Measurements from ENCODE around the gene GRID1.

GRID1 gene

DNA sequence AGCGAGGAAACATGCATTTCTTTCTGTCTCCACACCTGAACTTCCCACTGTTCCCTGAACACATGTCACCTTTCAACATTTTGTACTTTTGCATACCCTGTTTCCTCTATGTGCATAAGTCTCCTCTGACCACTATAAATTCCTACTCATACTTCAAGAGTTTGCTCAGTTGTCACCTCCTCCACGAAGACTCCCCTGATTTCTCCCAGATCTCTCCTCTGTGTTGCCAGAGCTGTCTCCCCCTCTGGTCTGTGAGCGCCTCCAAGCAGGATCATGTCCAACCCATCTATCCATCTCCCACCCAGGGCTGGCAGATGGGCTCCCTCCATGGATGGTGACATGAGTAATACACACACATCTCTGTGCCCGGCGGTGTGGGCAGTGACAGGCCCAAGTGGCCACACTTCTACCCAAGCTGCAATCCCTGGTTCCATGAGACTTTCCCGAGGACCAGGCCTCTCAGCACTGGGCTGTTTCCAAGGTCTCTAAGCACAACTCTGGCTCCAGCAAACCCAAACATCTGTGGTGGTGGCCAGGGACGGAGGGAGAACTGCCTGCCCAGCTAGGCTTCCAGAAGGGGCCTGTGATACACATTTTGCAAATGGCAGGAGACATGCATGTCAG, 135.9 kb downstream of the GRID1 start:
- no peak for DNase-seq (ENCODE audit: low spot score)

DNA sequence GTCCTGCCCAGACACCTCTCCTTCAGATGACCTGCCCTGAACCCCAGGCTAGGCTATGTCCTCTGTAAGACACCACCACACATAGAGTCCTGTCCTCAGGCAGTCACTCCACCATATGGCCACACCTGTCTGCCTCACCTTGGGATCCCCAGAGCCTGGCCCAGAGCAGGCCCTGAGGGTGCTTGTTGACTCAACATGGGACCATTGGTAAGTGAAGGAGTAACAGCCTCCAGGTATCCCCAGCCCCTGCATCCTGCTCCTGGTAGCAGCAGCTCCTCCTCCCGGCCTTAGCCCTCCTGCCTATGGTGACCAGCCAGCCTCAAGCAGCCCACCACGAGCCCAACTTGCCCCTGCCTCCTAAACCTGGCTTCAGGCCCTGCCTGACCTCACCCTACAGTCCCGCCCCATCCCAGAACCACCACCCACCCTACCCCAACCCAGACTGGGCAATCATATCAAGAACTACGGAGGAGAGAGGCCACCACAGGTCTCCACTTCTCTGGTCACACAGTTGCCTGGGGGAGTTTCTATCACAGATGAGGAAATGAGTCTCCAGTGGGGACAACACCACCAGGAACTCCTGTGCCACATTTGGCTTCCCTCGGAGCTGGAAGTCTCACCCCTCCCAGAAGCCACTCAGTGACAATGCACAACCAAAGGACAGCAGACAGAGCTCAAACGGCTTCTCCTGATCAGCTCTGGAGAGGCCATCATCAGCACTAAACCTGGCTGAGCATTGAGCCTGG, 136.6 kb downstream of the GRID1 start:
- no peak for DNase-seq (ENCODE audit: low spot score)

DNA sequence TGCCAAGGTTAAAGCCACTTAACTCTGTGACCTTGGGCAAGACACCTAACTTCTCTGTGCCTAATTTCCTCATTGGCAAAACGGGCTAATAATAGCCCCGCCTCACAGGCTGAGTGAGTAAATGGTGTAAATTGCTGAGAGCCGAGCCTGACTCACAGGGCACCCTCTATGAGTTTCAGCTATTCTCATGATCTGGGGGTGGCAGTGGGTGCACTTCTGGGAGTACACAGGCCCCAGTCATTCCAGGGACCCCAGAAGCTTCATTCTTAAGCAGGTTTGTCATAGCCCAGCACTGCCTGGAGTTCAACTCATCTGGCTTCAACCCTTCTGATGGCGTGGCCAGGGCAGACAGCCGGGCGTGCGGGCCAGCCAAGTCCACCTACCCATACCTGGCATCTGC, 137.2 kb downstream of the GRID1 start:
- no peak for DNase-seq (ENCODE audit: low spot score)

DNA sequence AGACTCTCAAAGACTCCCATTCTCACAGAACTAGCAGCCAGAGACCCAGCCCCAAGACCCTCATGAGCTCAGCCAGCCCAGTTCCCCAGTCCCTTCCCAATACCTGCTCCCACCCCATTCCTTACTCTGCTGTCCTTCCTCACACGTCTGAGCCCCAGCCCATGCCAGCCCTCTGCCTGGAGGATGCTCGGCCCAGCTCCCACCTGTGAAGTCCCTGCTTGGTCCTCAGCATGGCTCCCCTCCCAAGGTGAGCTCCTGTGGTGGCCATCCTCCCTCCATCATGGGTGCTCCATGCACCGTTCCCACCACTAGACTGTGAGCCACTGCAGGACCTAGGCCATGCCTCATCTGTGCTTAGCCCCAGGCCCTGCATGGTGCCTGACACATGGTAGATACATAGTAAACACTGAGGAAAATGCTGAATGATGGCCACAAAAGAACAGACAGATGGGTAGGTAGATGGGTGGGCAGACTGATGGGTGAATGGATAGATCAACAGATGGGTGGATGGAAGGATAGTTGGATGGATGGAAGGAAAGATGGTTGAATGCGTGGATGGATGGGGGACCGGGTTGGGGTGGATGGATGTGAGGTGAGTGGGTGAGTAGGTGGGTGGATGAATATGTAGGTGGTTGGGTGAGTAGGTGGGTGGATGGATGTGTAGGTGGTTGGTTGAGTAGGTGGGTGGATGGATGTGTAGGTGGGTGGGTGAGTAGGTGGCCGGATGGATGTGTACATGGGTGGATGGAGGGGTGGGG, 138.9 kb downstream of the GRID1 start:
- DNase-seq (ENCODE audit: low spot score), result no peak

DNA sequence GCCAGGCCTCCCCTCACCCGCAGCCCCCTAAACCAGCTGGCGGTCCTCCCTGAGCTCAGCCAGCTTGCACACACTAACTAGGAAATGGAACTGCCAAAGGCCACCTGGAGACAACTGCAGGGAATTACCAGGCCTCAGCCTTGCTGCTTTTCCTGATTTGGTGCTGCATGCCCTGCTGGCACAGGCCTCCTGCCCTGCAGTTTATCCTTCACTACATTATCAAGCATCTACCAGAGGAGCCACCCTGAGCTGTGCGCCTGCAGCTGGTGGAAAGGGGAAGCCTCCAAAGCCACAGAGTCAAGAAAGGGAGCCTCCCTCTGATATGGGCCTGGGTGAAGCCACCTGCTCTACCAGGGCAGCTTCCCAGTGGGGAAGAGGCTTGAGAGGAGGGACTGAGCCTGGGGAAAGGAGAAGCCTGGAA, 139.8 kb downstream of the GRID1 start:
- DNase-seq (ENCODE audit: low spot score), result no peak

DNA sequence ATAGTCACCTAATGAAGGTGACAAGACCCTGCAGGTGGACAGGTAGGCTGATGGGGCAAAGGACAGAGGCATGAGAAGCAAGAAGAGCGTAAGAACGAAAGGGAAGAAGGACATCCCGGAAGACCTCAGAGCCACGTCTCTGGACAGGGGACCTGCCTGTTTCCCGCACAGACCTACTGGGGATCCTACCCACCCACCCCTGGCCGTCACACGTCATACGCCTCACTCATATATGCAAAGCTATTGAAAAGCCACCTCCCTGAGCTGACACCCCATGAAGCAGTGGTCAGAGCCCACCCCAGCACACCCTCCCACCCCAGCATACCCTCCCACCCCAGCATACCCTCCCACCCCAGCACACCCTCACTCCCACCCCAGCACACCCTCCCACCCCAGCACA, 140.6 kb downstream of the GRID1 start:
- no peak for DNase-seq (ENCODE audit: low spot score)

DNA sequence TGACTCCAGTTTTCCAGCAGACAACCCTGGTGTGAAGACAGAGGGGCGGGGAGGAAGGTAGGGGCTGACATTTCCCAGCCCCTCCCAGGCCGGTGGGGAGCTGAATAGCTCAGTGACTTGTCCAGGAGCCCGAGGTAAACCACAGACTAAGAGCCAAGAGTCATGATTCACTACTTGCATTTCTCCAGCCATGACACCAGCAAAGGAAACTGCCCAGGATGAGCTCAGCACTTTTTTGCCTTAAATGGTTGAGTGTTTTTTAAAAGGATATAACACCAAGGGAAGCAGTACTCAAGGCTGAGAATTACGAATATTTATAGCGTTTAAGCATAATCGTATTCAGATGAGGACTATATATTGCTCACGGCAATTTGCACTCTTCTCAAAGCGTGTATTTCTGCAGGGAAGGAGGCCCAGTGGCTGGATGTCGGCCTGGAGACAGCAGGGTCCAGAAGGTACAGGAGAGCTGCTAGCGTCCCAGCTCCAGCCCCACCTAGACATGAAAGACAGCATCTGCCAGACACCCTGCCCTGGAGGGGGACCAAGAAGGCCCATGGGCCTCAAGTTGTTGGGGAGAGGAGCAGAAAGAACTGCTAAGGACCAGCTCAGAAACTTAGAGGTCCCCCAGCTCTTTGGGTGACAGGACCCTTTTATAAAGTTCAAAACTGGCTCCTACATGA, 141.4 kb downstream of the GRID1 start:
- peak; percentile 90 for DNase-seq (ENCODE audit: low spot score)

DNA sequence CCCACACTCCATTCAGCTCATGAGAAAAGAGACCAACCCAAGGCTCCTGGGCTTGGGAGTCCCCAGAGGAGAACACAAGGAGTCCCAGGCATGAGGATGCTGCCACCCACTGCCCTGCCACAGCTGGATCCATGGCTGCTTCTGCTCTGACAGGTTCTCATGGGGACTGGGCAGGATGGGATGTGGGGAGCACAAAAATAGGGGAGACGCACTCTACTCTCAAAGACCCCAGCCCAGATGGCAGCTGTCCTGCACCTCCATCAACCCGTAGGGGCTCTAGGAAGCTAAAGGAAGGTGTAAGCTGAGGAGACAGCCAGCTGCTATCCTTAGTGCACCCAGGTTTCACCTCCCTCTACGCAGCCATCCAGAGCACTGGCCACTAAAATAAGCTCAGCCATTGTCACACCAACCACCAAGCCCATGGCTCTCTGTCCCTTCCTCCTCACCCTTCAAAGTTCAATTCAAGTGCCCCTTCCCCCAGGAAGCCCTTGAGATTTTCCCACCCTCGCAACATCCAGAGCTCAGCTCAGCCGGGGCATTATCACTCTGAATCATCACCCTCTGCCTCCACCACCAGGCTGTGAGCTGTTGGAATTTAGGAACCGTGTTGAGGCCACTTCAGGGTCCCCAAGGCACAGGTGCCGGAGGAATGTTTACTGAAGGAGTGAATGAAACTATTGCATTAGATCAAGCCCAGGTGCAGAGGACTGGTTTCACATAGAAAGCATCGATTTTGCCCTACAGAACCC, 142.1 kb downstream of the GRID1 start:
- no peak for DNase-seq (ENCODE audit: low spot score)

DNA sequence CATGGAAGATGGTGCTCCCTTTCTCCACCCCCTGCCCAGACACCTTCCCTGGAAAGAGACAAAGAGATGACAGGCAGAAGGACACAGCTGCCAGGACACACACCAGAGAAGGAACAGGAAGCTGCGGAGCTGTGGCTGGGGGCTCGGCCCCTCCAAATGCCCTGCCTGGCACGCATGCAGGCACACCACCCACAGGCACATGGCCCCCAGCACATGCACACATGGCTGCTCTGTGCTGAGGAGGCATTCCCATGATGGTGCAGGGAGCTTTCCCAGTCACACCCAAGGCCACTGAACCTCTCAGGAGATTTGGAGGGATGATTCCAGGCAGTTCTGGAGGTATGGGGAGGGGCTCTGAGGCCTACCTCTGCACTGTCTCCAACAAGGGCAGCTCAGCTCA, 143.3 kb downstream of the GRID1 start:
- no peak for DNase-seq (ENCODE audit: low spot score)

DNA sequence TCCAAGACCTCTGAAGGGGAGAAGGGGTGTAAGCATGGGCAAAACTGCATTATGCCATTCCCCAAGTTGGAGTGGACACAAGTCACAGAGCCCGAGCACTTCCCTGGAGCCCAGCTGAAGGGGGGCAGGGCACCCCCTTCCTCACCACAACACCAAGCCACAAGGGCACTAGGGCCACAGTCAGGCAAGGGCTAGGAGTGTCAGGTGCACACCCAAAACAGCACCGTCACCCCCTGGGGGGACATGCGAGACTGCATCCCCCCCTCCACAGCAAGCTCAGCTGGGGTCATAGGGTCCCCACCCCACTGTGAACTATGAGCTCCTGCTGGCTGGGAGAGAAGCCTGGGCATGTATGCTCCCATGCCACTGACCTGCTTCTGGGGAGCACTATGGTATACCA, 143.9 kb downstream of the GRID1 start:
- DNase-seq (ENCODE audit: low spot score), result no peak

DNA sequence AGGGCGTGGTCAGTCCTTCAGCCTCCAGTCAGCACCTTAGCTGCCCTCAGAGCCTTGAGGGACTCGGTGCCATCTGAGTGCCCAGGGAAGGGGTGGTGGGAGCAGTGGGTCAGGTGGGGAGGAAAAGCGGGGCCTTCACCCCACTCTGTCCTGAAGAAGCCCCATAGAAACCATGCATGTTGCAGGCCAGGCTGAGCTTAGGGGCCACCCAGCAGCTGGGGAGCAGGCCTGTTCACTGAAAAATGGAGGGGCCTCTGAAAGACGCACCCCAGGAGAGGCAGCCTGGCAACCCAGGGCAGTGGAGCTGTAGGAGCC, 144.3 kb downstream of the GRID1 start:
- DNase-seq (ENCODE audit: low spot score), result no peak

DNA sequence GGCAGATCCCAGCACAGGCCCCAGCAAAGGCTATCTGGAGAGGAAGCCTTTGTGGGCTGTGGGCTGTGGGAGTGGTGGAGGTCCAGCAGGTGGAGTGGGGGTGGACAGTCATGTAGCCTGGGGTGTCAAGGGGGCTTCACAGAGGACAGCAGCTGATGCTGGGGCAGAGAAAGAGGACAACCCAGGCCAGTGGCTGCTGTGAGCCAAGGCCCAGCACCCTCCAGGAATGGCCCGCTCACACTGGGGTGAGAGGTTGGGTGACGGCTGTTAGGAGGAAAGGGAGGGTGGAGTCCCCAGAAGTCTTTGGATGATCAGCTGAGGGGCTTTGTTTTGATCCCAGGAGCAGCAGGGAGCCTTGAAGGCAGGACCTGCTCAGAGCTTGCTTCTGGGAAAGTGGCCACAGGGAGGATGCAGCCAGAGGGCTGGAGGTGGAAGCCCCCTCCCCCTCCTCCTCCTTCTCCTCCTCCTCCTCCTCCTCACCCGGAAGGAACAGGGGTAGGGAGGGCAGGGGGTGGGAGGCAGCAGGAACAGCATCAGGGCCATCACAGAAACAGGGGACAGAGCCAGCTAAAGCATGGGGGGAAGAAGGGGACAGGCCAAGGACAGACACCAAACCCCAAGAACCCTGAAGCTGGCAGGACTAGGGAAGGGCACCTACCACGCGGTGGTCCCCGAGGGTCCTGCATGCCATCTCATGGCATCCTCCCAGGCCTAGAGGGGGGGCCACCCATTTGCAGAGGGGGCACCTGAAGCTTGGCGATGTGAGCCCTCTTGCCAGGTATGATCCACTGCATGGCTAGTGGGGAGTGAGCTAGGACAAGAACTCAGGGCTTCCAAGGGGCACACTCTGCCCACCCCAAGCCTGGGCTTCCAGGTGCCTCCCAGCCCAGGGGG, 144.9 kb downstream of the GRID1 start:
- no peak for DNase-seq (ENCODE audit: low spot score)

DNA sequence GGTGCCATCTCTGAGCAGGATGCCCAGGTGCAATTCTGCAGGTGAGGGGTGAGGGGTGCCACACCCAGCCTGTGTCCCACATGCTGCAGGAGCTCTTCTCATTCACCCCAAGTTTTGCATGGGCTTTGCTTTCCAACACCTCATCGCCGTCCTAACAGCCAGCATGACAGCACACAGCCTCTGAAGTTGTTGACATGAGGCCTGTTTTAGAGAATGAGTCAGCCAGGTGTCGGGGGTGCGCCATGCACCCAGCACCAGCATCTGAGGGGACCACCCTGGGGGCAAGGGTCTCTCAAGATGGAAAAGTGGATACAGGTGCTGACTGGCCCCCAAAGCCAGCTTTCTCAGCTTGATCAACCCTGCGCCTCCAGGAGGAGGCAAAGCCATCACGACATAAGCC, 146.0 kb downstream of the GRID1 start:
- DNase-seq (ENCODE audit: low spot score), result no peak

DNA sequence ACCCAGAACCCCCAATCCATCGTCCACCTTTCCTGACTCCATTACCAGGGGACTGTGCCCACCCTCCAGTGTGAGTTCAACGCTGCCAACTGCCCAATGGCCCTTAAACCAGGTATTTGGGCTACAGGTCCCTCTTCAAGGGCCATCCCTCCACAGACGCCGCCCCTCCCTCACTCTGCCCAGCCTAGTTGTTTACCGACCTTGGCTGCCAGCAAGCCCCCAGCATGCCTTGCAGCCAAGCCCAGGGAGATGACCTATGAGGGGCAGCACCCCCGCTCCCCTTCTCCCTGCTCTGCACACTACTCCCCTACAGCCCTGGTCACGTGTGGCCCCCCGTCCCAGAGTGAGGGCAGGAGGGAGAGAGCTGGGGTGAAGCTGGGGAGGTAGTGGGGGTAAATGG, 147.3 kb downstream of the GRID1 start:
- no peak for DNase-seq (ENCODE audit: low spot score)

DNA sequence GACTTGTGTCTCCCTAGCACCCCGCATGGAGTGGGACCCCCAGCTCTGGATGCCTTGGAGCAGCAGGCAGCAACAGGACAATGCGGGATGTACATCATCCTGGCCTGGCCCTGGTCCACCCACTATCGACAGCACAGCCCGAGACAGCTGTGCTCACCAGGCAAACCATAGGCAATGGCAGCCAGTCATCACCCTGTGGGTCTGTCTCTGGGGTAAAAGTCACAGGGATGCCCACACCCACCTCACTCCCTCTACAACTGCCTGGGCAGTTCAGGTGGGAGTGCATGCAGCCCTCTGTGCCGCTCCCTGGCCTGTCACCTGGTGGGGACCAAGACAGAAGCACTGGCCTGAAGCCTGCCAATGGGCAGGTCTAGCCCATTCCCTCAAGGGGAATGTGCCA, 147.8 kb downstream of the GRID1 start:
- DNase-seq (ENCODE audit: low spot score), result no peak

DNA sequence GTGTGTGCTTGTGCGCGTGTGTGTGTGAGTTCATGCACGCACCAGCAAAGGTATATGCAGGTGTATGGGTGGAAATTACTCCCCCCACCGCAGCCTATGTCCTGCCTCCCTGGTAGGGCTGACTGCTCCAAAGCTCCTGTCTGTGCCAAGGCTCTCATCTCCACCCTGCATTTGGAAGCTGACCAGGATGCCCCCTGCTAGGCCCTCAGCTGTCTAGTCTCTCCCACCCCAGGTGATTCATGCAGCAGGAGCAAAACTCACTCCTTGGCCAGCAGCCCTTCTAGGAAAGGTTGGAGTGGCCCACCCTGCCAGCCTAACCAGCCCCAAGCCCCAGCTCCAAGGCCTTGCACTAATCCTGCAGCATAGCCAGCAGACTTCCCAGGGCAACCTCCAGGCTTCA, 148.4 kb downstream of the GRID1 start:
- no peak for DNase-seq (ENCODE audit: low spot score)

DNA sequence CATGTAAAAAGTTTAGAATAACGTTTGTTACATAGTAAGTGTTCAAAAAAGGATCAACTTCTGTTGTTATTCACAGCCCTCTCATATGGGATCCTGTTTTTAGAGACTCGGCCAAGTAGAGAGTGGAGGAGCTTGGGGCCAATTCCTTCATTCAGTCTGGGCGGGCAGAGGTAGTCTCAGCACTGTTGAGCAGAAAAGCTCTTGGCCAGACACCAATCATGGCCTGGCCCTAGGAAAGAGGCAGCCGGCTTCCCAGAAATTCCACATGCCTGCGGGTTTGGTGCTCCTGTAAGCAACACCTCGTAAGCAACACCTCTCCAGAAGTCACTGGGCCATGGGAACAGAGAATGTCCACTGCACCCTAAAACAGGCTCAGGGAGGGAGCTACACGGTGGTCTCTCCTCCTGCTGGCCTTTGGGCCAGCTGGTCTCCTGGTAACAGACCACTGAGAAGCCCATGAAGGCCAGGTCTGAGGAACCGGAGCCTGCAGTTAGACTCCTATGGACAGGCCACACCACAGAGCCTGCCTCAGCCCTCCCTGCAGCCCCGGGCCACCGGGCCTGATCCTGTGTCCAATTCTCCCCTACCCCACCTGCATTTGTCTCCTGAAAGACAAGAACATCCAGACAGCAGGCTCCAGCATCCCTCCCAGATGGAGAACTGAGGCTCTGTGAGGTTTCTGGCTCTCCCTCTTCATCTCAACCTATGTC, 149.1 kb downstream of the GRID1 start:
- no peak for DNase-seq (ENCODE audit: low spot score)

DNA sequence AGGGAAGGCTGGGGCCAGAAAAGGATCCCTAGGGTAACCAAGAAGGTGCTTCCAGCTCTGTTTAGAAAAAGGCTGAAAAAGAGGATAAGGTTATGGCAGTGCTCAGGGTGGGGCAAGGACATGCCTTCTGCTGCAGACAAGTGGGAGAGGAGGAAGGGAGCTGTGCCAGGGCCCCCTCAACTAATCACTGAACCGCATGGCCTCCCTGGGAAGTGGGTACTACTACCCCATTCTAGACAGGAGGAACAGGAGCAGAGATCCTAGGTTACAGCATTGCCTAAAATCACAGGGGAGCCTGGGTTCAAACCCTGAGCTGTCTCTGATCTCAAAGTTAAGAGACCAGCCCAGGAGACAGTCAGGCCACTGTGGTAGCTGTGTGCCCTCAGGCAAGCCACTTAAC, 149.7 kb downstream of the GRID1 start:
- no peak for DNase-seq (ENCODE audit: low spot score)

DNA sequence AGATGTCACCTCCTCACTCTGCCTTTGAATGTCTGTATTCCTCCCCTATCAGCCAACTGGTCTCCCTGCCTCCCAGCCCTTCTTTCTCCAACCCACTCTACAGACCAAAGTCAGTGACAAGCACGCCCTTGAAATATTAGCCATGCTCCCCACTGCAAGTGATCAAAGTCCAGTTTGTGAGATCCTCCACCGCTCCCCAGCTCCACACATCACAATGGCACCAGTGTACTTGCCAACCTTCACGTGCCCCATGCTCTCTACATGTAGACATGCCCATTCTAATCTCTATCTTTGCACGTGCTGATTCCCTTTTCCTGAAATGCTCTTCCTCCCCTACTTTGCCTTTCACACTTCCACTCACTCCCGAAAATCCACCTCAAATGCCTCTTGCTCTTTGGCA, 150.9 kb downstream of the GRID1 start:
- DNase-seq (ENCODE audit: low spot score), result no peak

DNA sequence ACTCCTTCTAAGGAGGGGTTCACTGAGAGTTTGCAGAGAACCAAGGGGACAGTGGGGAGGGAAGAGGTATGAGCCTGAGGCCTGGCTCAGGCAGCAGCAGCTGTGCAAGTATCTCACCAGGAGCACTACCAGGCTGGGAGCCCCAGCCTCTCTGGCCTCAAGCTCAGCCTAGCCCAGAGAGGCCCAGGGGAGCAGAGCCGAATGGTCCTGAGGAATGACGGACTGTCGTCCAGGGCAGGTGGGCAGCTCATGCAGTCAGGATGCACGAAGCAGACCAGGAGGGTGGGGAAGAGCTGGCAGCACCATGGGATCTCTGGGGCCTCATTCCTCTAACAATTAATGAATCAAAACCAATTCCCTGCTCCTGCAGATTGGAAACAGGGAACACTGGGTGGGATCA, 151.5 kb downstream of the GRID1 start:
- DNase-seq (ENCODE audit: low spot score), result no peak

DNA sequence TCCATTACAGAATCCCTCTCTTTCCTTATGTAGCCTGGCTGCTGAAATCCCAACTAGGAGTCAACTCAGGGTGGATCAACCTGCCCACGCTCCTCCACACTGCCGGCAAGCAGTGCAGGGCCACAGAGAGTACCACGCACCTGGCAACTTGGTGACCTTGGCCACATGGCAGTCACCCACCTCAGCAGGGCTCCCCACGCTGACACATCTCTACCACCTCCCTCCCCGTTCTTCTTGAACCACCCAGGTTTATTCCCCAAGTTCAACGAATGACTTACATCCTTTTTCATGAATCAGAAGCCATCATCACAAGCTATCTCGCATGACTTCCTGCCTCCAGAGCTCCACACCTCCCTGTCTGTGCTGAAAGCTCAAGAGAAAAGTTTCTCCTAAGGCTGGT, 153.4 kb downstream of the GRID1 start:
- no peak for DNase-seq (ENCODE audit: low spot score)

Measured in AG20443 (cell line).